GM12878 (cell line): ENCODE results near the gene PTPRJ. TPM values are rescaled to one million over a fixed set of nuclear protein-coding genes. Genes with fewer than 3 reads are reported as not detected.

Source experiments
- ATAC-seq: fragments of 200-7000 bp; cut with Tn5 transposase; 3 replicates; pipeline ENCODE4 v1.9.1; 2020; ENCODE audit warnings: mild to moderate bottlenecking, moderate library complexity
- BruUV-seq: library from RNA; stranded (reverse); fragments of 400-500 nt; replicated peaks from 2 replicates; lab custom pipeline; 2021; lab: Mats Ljungman, UMichigan
- CTCF ChIA-PET: fragments of 300-600 bp; sonication (Branson Sonifier 250); formaldehyde crosslinking; extraction: SDS; loops from one replicate; lab custom pipeline; 2021; ENCODE audit warnings: inconsistent platforms; lab: Yijun Ruan, JAX
- POLR2A ChIA-PET: fragments of 350-600 bp; formaldehyde crosslinking; extraction: SDS; loops from one replicate; lab custom pipeline; 2021; ENCODE audit warnings: inconsistent platforms; lab: Charles Lee
- RAD21 ChIA-PET: fragments of 300-600 bp; sonication (Branson Sonifier 250); formaldehyde crosslinking; loops from one replicate; lab custom pipeline; 2023; ENCODE audit warnings: antibody characterized with exemption; ENCODE audit not compliant: unreplicated experiment; lab: Charles Lee
- SMC1A ChIA-PET: fragments of 300-600 bp; sonication (Branson Sonifier 250); formaldehyde crosslinking; loops from one replicate; lab custom pipeline; 2023; ENCODE audit not compliant: unreplicated experiment, uncharacterized antibody; lab: Charles Lee
- DNase-seq: peaks from one replicate; pipeline ENCODE4 v3.0.0-alpha.2; 2011; ENCODE audit warnings: low read depth, low spot score
- FAIRE-seq: peaks from 3 replicates; lab custom pipeline; 2011; peaks lifted over from hg19 to GRCh38; lab: Jason Lieb, UNC
- H2AFZ ChIP-seq: 2 replicates; pipeline ENCODE4 v1.6.0; 2011; ENCODE audit warnings: low read depth, low read length, control low read depth; ENCODE audit not compliant: control insufficient read depth
- H3K27ac ChIP-seq: 2 replicates; pipeline ENCODE4 v1.5.1; 2011; ENCODE audit warnings: control low read depth; ENCODE audit not compliant: control insufficient read depth, insufficient read depth
- H3K27me3 ChIP-seq, 2 experiments: replicated peaks in 1 of 2; 2 replicates each; pipeline versions ENCODE4 v1.6.0 to v1.6.1; 2011; ENCODE audit warnings: low read length in 1 of 2; ENCODE audit not compliant: control insufficient read depth in 2 of 2, insufficient read depth in 2 of 2
- H3K36me3 ChIP-seq, 2 experiments: 2 replicates each; pipeline ENCODE4 v1.5.1; 2011; ENCODE audit warnings: low read length in 1 of 2; ENCODE audit not compliant: control insufficient read depth in 2 of 2, insufficient read depth in 2 of 2
- H3K4me1 ChIP-seq: 2 replicates; pipeline ENCODE4 v1.6.1; 2011; ENCODE audit warnings: mild to moderate bottlenecking, low read length, moderate library complexity, mixed read lengths; ENCODE audit not compliant: control insufficient read depth, insufficient read depth
- H3K4me2 ChIP-seq: 2 replicates; pipeline ENCODE4 v1.6.0; 2011; ENCODE audit warnings: control low read depth; ENCODE audit not compliant: control insufficient read depth, insufficient read depth
- H3K4me3 ChIP-seq: fragments of 200-600 bp; sonication (generic); 2 replicates; pipeline ENCODE4 v1.5.1; 2016
- H3K79me2 ChIP-seq: 2 replicates; pipeline ENCODE4 v1.6.0; 2011; ENCODE audit warnings: low read length; ENCODE audit not compliant: control insufficient read depth, insufficient read depth
- H3K9ac ChIP-seq: 2 replicates; pipeline ENCODE4 v1.8.0; 2011; ENCODE audit warnings: low read length, control low read depth, mixed read lengths; ENCODE audit not compliant: control insufficient read depth, insufficient read depth
- H3K9me3 ChIP-seq: replicated peaks from 3 replicates; pipeline ENCODE4 v1.5.1; 2011; ENCODE audit warnings: mild to moderate bottlenecking, low read length; ENCODE audit not compliant: control insufficient read depth, insufficient read depth
- H4K20me1 ChIP-seq: 2 replicates; pipeline ENCODE4 v1.6.0; 2011; ENCODE audit not compliant: control insufficient read depth, insufficient read depth
- ASH2L ChIP-seq: fragments of 300-600, 200-600 bp; sonication (generic); IDR thresholded peaks from 2 replicates; pipeline ENCODE4 v1.6.1; 2017; ENCODE audit warnings: low read depth, mild to moderate bottlenecking, borderline replicate concordance
- BCL11A ChIP-seq: IDR thresholded peaks from 2 replicates; pipeline ENCODE4 v1.6.1; 2011; ENCODE audit warnings: low read depth, low read length
- BCL3 ChIP-seq: IDR thresholded peaks from 2 replicates; pipeline ENCODE4 v1.6.1; 2011; ENCODE audit warnings: borderline replicate concordance, low read depth, mild to moderate bottlenecking, moderate library complexity, low read length; ENCODE audit not compliant: insufficient read depth, poor library complexity, severe bottlenecking
- CBFB ChIP-seq: IDR thresholded peaks from 2 replicates; pipeline ENCODE4 v1.6.1; 2016; ENCODE audit warnings: antibody characterized with exemption, low read depth
- ETV6 ChIP-seq, 2 experiments: fragments of 450-650 bp in 1 of 2; IDR thresholded peaks in 1 of 2; conservative IDR thresholded peaks in 1 of 2; 2 replicates each; pipeline ENCODE4 v1.6.1; 2014; ENCODE audit warnings: antibody characterized with exemption in 1 of 2, borderline replicate concordance in 1 of 2, low read depth in 1 of 2, mild to moderate bottlenecking in 1 of 2, moderate library complexity in 1 of 2
- GABPA ChIP-seq: IDR thresholded peaks from 2 replicates; pipeline ENCODE4 v1.6.1; 2014; ENCODE audit warnings: antibody characterized with exemption, low read depth, mild to moderate bottlenecking, inconsistent platforms
- MYB ChIP-seq: fragments of 150-350 bp; IDR thresholded peaks from 2 replicates; pipeline ENCODE4 v1.6.1; 2014; ENCODE audit warnings: mild to moderate bottlenecking, low read depth, low read length, borderline replicate concordance
- NR2C2 ChIP-seq: IDR thresholded peaks from 2 replicates; pipeline ENCODE4 v1.6.1; 2011; ENCODE audit warnings: borderline replicate concordance, low read depth; ENCODE audit not compliant: control insufficient read depth, insufficient read length
- POLR2AphosphoS2 ChIP-seq: IDR thresholded peaks from 2 replicates; pipeline ENCODE4 v1.6.1; 2011; ENCODE audit warnings: low read depth, mild to moderate bottlenecking, low read length, improper control_type of control experiment, moderate library complexity
- RELA ChIP-seq: fragments of 450-650 bp; IDR thresholded peaks from 2 replicates; pipeline ENCODE4 v1.8.0; 2014; ENCODE audit warnings: borderline replicate concordance; ENCODE audit not compliant: partially characterized antibody
- SMC3 ChIP-seq: IDR thresholded peaks from 2 replicates; pipeline ENCODE4 v1.6.1; 2011; ENCODE audit warnings: low read length, improper control_type of control experiment, borderline replicate concordance
- STAT1 ChIP-seq: fragments of 450-650 bp; conservative IDR thresholded peaks from 2 replicates; pipeline ENCODE4 v1.6.1; 2014; ENCODE audit warnings: antibody characterized with exemption, mild to moderate bottlenecking
- TCF12 ChIP-seq: IDR thresholded peaks from 2 replicates; pipeline ENCODE4 v1.6.1; 2011; ENCODE audit warnings: low read depth, mild to moderate bottlenecking, low read length
- USF2 ChIP-seq: IDR thresholded peaks from 2 replicates; pipeline ENCODE4 v1.6.1; 2011; ENCODE audit warnings: low read depth, low read length, improper control_type of control experiment, borderline replicate concordance
- YY1 ChIP-seq: IDR thresholded peaks from 2 replicates; pipeline ENCODE4 v1.6.1; 2011; ENCODE audit warnings: low read depth, mild to moderate bottlenecking, low read length
- ZNF274 ChIP-seq: IDR thresholded peaks from one replicate; pipeline ENCODE4 v1.8.0; 2011; ENCODE audit not compliant: insufficient read length, insufficient read depth
- WGBS: methylation state at CpG from one replicate; pipeline ENCODE4 v1.1.6; 2016; ENCODE audit warnings: low lambda C conversion rate; ENCODE audit not compliant: insufficient replicate concordance, insufficient coverage; ENCODE audit errors: missing lambda C conversion rate; 5-methylcytosine and 5-hydroxymethylcytosine counted together
- in situ Hi-C: fragments of 300-500 bp; cut with MboI; formaldehyde crosslinking; loops from 9 replicates; pipeline ENCODE4 v1.14.3; 2018; ENCODE audit warnings: mixed read lengths
- intact Hi-C: fragments of 100-400 bp; cut with micrococcal nuclease; formaldehyde crosslinking; loops from one replicate; pipeline ENCODE4 v1.14.2; 2022; ENCODE audit not compliant: unreplicated experiment
- polyA plus RNA-seq, 11 experiments: library from polyadenylated mRNA; depleted of rRNA in 4 of 11; unstranded in 6 of 11; stranded (reverse) in 5 of 11; fragments of >200 nt; fragmentation: Nextera tagmentation in 4 of 11; fragmentation: Illumina TruSeq in 1 of 11; extraction: Ambion mirVana in 4 of 11; extraction: Trizol in 1 of 11; gene quantifications; 1 replicate in 1 of 11; 2 replicates in 10 of 11; pipeline versions ENCODE4 v1.2.1 to v1.2.3, GENCODE V29; 2011 to 2016; ENCODE audit warnings: inconsistent platforms in 2 of 11, missing spikeins in 2 of 11, low read depth in 1 of 11
- total RNA-seq, 4 experiments: library from RNA; depleted of rRNA in 3 of 4; stranded (reverse); fragments of >200 nt in 3 of 4; fragmentation: Illumina TruSeq in 1 of 4; extraction: Trizol in 1 of 4; gene quantifications; 2 replicates each; pipeline versions ENCODE4 v1.2.1 to v1.2.3, GENCODE V29; 2013 to 2021

The PTPRJ gene
- total and polyA plus RNA-seq, 10 of the 15 experiments (the other 5 are each of a cell fraction or from before 2014, with no cell fraction given), result 0.22 to 22.4 (median 7.4) TPM

- in situ Hi-C loops (no loop called here), intact Hi-C loops (no loop called here)
- SMC1A ChIA-PET, result interaction anchor here (0.7 kb wide), 1 partner anchor 57 kb away, joined by 3 read pairs; no protein-coding TSS in a partner anchor
- Histone ChIP-seq H2AFZ (no peak overlapping the region), H3K36me3 (no peaks in the 10 kb centered on the region), H3K27ac (no peak overlapping the region), H3K9ac (no peak overlapping the region), H3K4me1 (no peaks in the 10 kb centered on the region), H4K20me1 (no peaks in the 10 kb centered on the region), H3K4me2 (no peak overlapping the region), H3K79me2 (no peaks in the 10 kb centered on the region), H3K9me3 (no peaks in the 10 kb centered on the region), H3K27me3 (no peaks in the 10 kb centered on the region), H3K4me3 (no peak overlapping the region)
- WGBS, result 56% methylated on average over 5 of the region's 5 CpGs
- FAIRE-seq, result no peak
- TF ChIP-seq YY1, result no peak
- TF ChIP-seq ASH2L, result no peak
- no peak for TF ChIP-seq POLR2AphosphoS2
- DNase-seq, result no peak
- POLR2A ChIA-PET, result no interaction called here
- CTCF ChIA-PET, result interaction anchor here (0.7 kb wide), 1 partner anchor 82 kb away, joined by 3 read pairs; no protein-coding TSS in a partner anchor
- BruUV-seq, result no TSS peak
- RAD21 ChIA-PET, result no interaction called here
- no peak; the same call in 2 of the 3 replicates for ATAC-seq
These were observed 19.0 kb upstream of the PTPRJ start for GRCh38 chr11:47961383-47961782.

GRCh38 chr11:47964546-47964945 lies 15.8 kb upstream of the PTPRJ start:
- Histone ChIP-seq H3K4me1 (no peaks in the 10 kb centered on the region), H3K36me3 (no peaks in the 10 kb centered on the region), H3K9ac (no peak overlapping the region), H3K9me3 (no peaks in the 10 kb centered on the region), H3K27me3 (no peaks in the 10 kb centered on the region), H3K4me2 (no peak overlapping the region), H3K27ac (no peak overlapping the region), H3K4me3 (no peak overlapping the region), H4K20me1 (no peaks in the 10 kb centered on the region), H2AFZ (no peak overlapping the region), H3K79me2 (no peaks in the 10 kb centered on the region)
- ChIA-PET RAD21 (interaction anchor here (0.7 to 1.5 kb wide), 2 partner anchors 143 to 198 kb away, joined by 3 to 8 read pairs; no protein-coding TSS in a partner anchor), CTCF (interaction anchor here (0.6 to 2.2 kb wide), 3 partner anchors 56 to 805 kb away, joined by 4 to 14 read pairs (median 4); no protein-coding TSS in a partner anchor), SMC1A (interaction anchor here (1.3 to 1.7 kb wide), 3 partner anchors 18 to 143 kb away, joined by 3 to 5 read pairs (median 3); no protein-coding TSS in a partner anchor), POLR2A (interaction anchor here (1.3 kb wide), 1 partner anchor 9 kb away, joined by 3 read pairs; no protein-coding TSS in a partner anchor)
- intact Hi-C loops (no loop called here), in situ Hi-C loops (no loop called here)
- 52% methylated on average over 6 of the region's 6 CpGs for WGBS
- no TSS peak for BruUV-seq
- FAIRE-seq, result no peak
- DNase-seq, result no peak
- no peak for ATAC-seq
- no peak for TF ChIP-seq ASH2L
- no peak for TF ChIP-seq STAT1
- no peak for TF ChIP-seq MYB
- TF ChIP-seq ZNF274, result no peak
- TF ChIP-seq GABPA, result no peak
- no peak for TF ChIP-seq ETV6 (conservative IDR thresholded peaks at IDR 0.05 in 1 of 2, IDR thresholded peaks at IDR 0.05 in 1 of 2; ENCODE audit: borderline replicate concordance in 1 of 2, low read depth in 1 of 2)
- no peak for TF ChIP-seq BCL11A
- TF ChIP-seq CBFB, result no peak
- TF ChIP-seq SMC3, result no peak
- no peak for TF ChIP-seq NR2C2
- TF ChIP-seq RELA, result no peak
- no peak for TF ChIP-seq USF2
- no peak for TF ChIP-seq TCF12
- no peak for TF ChIP-seq BCL3
